Stimulated activated CD8-positive, alpha-beta memory T cell treated with anti-CD3 and anti-CD28 coated beads, Interleukin-12 subunit alpha, Interleukin-12 subunit beta, amount 100 ng/mL, for 4 hours (primary cell): ENCODE measurements around the gene RBPJ.
A peak's percentile ranks its signal among the peaks of the same experiment; 100 is the strongest.

Experiments
- DNase-seq: peaks from one replicate; pipeline ENCODE4 v3.0.0-alpha.2; 2020; ENCODE audit warnings: low read depth

The RBPJ gene

DNA sequence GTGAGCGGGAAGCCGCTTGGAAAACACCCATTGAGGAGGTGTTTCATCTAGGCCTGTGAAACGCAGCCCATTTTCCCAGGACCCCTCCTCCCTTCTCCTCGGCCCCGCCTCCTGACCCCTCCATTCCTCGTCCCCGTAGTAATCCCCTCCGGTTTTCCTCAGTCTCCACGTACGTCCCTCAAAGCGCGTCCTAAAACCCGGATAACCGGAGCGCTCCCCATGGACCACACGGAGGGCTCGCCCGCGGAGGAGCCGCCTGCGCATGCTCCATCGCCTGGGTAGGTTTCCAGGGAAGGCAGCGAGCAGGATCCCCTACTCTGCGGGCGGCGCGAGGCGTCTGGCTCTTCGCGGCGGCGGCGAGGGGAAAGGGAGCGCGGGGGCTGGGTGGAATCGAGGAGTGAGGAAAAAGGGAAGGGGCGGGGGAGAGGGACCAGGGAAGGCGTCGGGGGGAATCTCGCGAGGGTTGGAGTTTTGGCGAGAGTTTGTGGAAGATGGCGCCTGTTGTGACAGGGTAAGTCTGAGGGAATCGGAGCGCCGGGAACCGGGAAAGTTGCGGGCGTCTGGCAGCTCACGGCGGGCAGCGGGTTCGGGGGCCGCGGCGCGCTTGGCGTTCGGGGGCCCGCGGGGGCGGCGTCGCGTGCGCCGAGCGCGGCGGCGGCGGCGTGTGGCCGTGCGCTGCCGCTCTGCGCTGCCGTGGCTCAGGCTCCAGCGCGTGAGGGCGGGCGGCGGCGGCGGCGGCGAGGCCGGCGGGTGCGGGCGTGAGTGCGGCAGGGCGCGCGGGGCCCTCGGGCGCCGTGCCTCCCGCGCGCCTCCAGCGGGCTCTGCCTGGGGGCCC lies at the start of gene RBPJ:
RBPJ (plus strand) TSS at position 477 of the 835 bp plus-strand sequence; CDS start at position 492, 15 bp downstream.
- DNase-seq, result peak; percentile 69

DNA sequence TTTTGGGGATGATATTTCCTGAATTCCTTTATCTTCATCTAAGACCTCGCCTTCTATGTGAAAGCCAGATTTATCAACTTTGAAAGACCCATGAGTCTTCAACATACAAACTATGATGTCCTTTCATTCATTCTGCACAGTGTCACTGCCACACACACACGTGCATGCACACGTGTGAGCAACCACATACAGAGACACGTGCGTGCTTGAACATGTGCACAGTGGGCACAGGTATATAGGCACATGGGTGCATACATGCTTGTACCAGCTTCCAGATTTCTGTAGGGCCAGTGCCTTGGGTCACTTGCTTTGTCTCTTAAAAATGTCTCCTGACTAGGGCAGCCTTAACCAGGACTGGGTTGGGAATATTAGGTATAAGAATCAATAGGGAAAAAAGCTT lies 49.1 kb upstream of the RBPJ start:
- no peak for DNase-seq

DNA sequence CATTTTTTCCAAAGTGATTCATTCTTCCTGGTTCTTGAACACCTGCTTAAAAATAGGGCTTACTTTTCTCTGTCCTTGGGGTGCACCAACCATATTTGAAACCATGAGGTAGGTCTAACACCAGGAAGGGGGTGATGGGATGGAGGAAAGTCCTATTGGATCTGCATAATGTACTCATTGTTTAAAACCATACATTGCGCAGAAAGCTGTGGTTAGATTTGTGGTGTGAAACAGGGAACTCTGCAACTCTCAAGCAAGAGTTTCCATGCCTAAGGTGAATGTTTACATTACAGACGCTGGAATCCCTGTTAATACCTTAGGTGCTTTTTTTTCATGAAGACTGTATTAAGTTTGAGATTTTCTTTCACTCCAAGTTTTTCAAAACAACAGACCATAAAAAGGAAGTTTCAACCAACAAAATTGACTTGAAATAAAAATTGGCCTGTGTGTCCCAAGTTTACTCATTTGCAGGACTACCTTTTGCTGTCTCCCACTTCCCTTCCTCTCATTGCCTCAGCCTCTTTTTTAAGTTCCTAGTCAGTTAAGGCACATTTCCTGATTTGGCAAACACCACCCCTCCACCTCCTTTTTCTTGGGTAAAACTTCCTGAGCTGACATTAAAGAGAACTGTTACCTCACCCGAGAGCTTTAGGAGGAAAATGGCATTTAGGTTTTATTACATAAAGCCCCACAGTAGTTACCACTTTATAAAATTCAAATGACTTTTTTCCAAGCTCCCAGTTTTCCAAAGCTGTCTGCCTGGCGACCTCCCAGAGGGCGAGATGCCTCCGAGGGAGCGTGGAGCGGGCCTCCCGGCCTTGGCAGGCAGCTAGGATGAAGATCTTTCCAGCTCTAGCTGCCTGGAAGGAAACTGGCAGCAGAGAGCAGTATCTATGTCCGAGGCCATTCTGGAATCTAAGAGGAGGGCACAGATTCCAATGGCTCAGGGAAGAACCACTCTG lies 47.9 kb upstream of the RBPJ start:
- no peak for DNase-seq

DNA sequence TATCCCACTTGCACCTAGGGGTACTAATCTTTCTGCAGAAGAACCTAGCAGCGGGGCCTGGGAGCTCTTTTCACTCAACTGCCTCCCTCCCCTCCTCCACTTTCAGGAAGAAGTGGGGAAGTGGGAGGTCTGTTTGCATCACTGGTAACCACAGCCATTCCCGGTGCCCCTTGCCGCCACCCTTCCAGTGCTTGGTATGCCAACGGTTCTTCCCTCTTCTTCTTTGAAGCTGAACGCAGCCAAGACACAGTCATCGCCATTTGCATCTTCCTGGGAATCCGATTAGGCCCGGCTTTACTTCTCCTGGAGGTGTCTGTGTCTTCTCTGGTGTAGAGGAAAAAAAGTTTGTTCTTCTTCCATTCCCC lies 47.2 kb upstream of the RBPJ start:
- DNase-seq, result no peak

GRCh38 chr4:26275281-26275680 lies 45.5 kb upstream of the RBPJ start:
- no peak for DNase-seq

DNA sequence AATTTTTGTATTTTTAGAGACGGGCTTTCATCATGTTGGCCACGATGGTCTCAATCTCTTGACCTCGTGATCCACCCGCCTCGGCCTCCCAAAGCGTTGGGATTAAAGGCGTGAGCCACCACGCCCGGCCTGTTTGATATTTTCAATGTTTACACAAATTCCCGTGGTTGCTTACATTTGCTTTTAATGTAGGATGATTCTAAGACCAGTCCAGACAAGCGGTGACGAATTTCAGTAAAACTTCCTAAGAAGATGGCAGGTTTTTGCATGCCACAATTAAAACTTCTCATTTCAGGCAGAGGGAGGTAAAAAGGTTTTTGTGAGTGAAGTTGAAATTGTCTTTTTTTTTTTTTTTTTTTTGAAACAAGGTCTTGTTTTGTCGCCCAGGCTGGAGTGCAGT lies 41.4 kb upstream of the RBPJ start:
- no peak for DNase-seq

GRCh38 chr4:26281881-26282280 lies 38.9 kb upstream of the RBPJ start:
- no peak for DNase-seq

- no peak for DNase-seq
These were observed 36.3 kb upstream of the RBPJ start for GRCh38 chr4:26284536-26284935.

- no peak for DNase-seq
These were observed 35.5 kb upstream of the RBPJ start for GRCh38 chr4:26285272-26285671.

DNA sequence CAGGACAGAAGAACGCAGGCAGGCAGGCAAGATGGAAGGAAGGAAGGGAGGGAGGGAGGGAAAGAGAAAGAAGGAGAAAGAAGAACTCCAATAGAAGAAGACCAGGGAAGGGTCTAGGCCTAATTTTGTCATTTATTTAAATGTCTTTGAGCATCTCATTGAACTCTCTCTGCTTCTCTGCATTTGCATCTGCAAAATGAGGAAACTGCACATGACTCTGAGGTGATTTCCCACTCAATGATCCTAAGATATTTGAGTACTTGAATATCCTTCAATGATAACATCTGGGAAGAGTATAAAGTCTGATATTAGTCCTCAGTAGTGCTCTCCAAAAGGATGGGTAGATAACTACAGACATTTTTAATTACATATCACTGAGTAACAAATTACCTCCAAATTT lies 33.1 kb upstream of the RBPJ start:
- no peak for DNase-seq

DNA sequence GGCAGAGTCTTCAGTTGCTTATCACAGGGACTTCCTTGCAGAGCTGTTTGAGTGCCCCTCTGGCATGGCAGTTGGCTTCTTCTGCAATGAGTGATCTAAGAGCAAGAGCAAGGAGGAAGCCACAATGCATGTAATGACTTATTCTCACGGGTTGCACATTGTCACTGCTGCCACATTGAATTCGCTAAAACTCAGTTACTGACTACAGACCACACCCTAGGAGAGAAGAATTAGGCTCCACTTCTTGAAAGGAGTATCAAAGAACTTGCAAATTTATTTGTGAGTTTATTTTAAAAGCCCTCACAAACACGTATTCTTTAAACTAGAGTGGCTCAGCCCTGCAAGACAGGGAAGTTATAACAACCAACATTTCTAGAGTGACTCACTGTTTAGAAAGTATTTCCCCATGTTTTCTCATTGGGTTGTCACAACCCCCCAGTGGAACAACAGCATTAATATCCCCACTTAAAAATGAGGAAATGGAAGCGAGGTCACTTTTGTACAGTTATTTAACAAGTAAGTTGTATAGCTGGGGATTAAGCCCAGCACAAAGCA lies 32.4 kb upstream of the RBPJ start:
- DNase-seq, result no peak

GRCh38 chr4:26289401-26289800 lies 31.4 kb upstream of the RBPJ start:
- no peak for DNase-seq

- DNase-seq, result no peak
These were observed 30.5 kb upstream of the RBPJ start for GRCh38 chr4:26290321-26290720.

DNA sequence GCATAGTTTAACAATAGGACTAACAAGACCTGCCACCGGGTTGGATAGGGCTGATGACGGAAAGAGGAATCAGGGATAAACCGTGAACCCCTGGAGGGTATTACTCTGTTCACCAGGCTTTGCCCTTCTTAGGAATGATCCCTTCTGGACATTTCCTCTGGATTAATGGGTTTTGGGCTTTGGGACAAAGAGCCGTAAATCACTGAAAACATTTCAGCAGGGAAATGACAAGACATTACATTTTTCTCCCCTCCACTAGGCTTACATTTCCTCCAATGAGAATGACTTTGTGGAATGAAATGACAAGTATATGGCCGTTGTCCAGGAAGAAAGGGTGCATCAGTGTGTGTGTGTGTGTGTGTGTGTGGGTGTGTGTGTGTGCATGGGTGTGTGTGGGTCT lies 25.9 kb upstream of the RBPJ start:
- no peak for DNase-seq

DNA sequence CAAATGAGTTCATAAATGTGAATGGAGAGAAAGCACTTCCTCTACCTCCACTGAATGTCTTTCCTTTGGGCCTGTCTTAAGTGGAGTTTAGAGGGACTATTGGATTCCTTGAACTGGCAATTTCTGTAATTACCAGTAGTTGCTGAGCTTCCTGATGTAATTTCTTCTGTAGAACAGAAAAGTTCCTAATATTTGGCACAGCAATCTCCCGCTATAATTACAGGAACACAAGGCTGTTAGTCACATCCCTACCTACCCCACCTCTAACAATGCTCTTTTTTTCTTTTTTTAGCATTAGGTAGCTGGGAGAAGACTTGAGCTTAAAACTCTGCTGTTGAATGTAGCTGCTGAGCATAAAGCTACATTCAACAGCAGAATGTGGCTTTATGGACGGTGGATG lies 24.8 kb upstream of the RBPJ start:
- DNase-seq, result no peak

DNA sequence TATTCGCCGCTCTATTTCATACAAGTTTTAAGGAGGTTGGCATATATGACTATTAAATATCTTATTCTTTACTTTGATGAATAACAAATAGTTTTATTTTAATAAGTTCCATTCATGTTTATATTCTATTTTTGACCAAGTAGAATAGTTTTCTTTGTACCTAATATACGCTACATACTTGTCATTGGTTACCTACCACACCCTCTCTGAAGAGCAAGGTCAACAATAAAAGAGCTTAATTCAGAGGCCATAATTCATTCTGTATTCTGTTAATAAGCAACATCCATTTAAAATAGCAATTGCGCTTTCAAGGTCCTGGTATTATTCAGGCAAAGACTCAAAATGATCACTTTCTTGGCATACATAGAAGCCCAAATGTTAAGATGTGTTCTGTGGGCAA lies 24.3 kb upstream of the RBPJ start:
- DNase-seq, result no peak

DNA sequence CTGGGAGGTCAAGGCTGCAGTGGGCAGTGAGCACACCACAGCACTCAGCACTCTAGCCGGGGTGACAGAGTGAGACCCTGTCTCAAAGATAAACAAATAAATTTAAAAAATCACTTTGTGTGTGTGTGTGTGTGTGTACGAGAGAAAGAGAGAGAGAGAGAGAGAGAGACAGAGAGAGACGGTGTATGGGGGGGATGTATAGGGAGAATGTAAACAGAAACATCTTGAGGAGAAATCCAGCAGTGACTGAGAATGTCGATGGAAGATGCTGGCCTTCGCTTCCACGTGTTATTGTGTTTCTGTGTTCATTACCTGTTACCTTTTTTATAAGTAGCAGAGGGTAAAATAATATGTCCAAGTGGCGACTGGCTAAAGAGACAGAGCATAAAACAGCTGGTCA lies 23.6 kb upstream of the RBPJ start:
- DNase-seq, result no peak

DNA sequence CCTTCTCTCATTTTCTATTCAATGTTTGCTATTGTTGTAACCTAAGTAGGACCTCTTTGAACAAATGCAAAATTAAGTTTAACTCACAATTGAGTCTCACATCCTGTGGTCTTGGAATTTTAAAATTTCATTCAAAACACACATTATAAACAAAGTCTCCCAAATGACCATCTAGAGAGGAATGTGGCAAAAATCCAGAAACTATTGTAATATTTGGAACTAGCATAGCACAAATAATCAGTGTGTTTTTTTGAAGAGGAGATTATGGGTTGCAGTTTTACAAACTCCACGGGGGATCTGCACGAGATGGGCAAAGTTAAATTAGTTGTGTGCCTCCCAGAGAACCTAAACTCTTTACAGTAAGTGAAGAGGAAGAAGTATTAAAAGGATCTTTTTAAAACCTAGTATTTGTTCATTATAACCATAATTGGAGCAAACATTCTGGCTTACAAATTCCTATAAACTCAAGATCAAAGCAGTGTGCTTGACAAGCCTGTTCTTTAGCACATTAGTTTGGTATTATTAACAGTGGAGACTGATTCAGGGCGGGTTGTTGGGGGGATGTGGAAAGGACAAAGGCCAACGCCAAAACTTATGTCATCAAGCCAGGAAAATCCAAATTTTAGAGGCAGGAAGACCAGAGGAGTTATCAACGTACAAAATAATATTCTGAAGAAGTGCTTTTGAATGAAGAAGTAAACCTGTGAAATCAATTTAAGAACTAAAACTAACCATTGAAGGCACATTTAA lies 22.4 kb upstream of the RBPJ start:
- no peak for DNase-seq

GRCh38 chr4:26299254-26299882 lies 21.4 kb upstream of the RBPJ start:
- no peak for DNase-seq

DNA sequence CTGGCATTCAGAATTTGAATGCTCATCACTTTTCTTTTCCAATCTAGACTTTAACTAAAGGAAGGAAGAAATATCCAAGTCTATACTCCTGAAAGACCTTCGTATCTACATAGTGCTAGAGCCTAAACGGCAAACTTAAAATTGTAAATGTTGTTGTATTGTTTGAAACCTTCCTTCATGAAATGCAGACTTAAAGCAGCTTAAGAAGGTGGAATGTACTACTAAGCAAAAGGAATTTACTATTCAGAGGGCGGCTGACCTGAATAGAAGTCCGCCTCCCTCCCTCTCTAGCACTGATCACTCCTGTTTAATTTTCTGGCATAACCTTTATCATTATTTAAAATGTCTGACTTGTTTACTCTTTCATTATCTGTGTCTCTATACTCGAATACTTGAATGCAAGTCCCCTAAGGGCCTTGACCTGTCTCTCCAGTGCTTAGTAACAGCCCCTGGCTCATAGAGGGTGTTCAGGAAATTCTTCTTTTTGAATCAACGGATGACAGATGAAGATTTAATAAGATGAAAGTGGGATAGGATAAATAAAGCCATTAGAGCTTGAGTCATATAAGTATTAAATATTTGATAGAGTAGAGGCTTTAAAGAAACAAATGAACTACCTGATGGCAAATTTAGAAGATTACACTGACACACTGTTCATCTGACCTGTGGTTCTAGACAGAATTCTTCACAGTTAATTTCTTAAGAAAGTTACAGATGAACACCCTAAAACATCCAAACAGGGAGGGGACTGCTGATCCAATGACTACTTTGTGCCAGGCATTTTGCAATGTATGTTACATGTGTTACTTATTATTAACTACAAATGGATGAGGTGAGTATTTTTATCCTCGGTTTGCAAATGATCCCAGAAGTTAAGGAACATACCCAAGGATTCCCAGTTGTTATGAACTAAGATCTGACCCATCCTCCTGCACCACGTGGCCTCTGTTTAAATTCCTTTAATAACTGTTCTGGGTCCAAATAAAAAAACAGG lies 20.2 kb upstream of the RBPJ start:
- no peak for DNase-seq
